Measurements from ENCODE around the gene SEMA7A.
"Not testable (repeated sequence)": the region's sequence is repeated elsewhere in the genome, so short reads cannot be mapped to it uniquely, and the experiment has no call there.

The SEMA7A gene

GRCh38 chr15:74433592-74434262 is at the start of gene SEMA7A:
Gene SEMA7A (minus strand): TSS chr15:74433958. CDS start chr15:74433918, 40 bp downstream.
- peak; percentile 26 for DNase-seq

- DNase-seq, result no peak
Observed at GRCh38 chr15:74482661-74483060, 48.9 kb upstream of the SEMA7A start.

- not testable (repeated sequence) for DNase-seq
Observed at GRCh38 chr15:74480364-74480763, 46.6 kb upstream of the SEMA7A start.

- DNase-seq, result not testable (repeated sequence)
Observed at GRCh38 chr15:74471621-74472020, 37.9 kb upstream of the SEMA7A start.

- DNase-seq, result no peak
Observed at GRCh38 chr15:74470631-74471395, 37.1 kb upstream of the SEMA7A start.

GRCh38 chr15:74468341-74469032 is 34.7 kb upstream of the SEMA7A start:
- no peak for DNase-seq

GRCh38 chr15:74466570-74466969 is 32.8 kb upstream of the SEMA7A start:
- no peak for DNase-seq

GRCh38 chr15:74464897-74465296 is 31.1 kb upstream of the SEMA7A start:
- DNase-seq, result no peak

GRCh38 chr15:74464216-74464615 is 30.5 kb upstream of the SEMA7A start:
- DNase-seq, result no peak

GRCh38 chr15:74463634-74464033 is 29.9 kb upstream of the SEMA7A start:
- DNase-seq, result no peak

GRCh38 chr15:74461847-74462511 is 28.2 kb upstream of the SEMA7A start:
- DNase-seq, result no peak

GRCh38 chr15:74460871-74461846 is 27.4 kb upstream of the SEMA7A start, which contains the start of gene UBL7:
Gene UBL7 (minus strand): TSS chr15:74461160. CDS start chr15:74458867, 2,293 bp downstream.
- DNase-seq, result peak; percentile 80

GRCh38 chr15:74460298-74460697 is 26.5 kb upstream of the SEMA7A start:
- DNase-seq, result no peak

GRCh38 chr15:74459798-74460197 is 26.0 kb upstream of the SEMA7A start:
- not testable (repeated sequence) for DNase-seq

- DNase-seq, result no peak
Observed at GRCh38 chr15:74458473-74458872, 24.7 kb upstream of the SEMA7A start.

- not testable (repeated sequence) for DNase-seq
Observed at GRCh38 chr15:74457036-74457435, 23.3 kb upstream of the SEMA7A start.

- DNase-seq, result no peak
Observed at GRCh38 chr15:74454764-74455500, 21.2 kb upstream of the SEMA7A start.

GRCh38 chr15:74453925-74454763 is 20.4 kb upstream of the SEMA7A start:
- no peak for DNase-seq

- DNase-seq, result no peak
Observed at GRCh38 chr15:74451861-74452835, 18.4 kb upstream of the SEMA7A start.
